Activated CD4-positive, alpha-beta T cell treated with anti-CD3 and anti-CD28 coated beads, Interleukin-2, amount 50 U/mL, for 4 hours (primary cell): Measurements from ENCODE around the gene DUSP16.

Experiments used
- DNase-seq, 2 experiments: peaks; one replicate each; pipeline ENCODE4 v3.0.0-alpha.2; 2020

DUSP16 gene

GRCh38 chr12:12466157-12466556 is 96.5 kb downstream of the DUSP16 start:
- DNase-seq = peak; percentile 50 to 56

GRCh38 chr12:12465522-12465921 is 97.1 kb downstream of the DUSP16 start:
- no peak for DNase-seq

GRCh38 chr12:12461923-12462315 is 100.7 kb downstream of the DUSP16 start:
- peak in 1 of 2 experiments; percentile 37 for DNase-seq

- DNase-seq = no peak
These were observed 101.4 kb downstream of the DUSP16 start for GRCh38 chr12:12460935-12461922.

GRCh38 chr12:12456637-12457036 is 106.0 kb downstream of the DUSP16 start:
- DNase-seq = no peak

GRCh38 chr12:12454315-12454714 is 108.3 kb downstream of the DUSP16 start:
- DNase-seq = no peak

- no peak for DNase-seq
These were observed 109.0 kb downstream of the DUSP16 start for GRCh38 chr12:12453635-12454034.

- DNase-seq = no peak
These were observed 110.2 kb downstream of the DUSP16 start for GRCh38 chr12:12452326-12452902.

- no peak for DNase-seq
These were observed 111.6 kb downstream of the DUSP16 start for GRCh38 chr12:12451098-12451497.

- no peak for DNase-seq
These were observed 112.6 kb downstream of the DUSP16 start for GRCh38 chr12:12450043-12450471.

GRCh38 chr12:12449533-12450025 is 113.1 kb downstream of the DUSP16 start:
- no peak for DNase-seq

GRCh38 chr12:12447837-12448236 is 114.8 kb downstream of the DUSP16 start:
- DNase-seq = no peak

GRCh38 chr12:12447236-12447635 is 115.4 kb downstream of the DUSP16 start:
- DNase-seq = no peak

GRCh38 chr12:12446786-12447185 is 115.9 kb downstream of the DUSP16 start:
- DNase-seq = no peak

GRCh38 chr12:12445882-12446181 is 116.8 kb downstream of the DUSP16 start:
- no peak for DNase-seq

GRCh38 chr12:12445165-12445881 is 117.3 kb downstream of the DUSP16 start:
- peak in 1 of 2 experiments; percentile 18 for DNase-seq

GRCh38 chr12:12443431-12443878 is 119.2 kb downstream of the DUSP16 start:
- no peak for DNase-seq

GRCh38 chr12:12442548-12443071 is 120.1 kb downstream of the DUSP16 start:
- no peak for DNase-seq

- DNase-seq = peak in 1 of 2 experiments; percentile 13
These were observed 120.7 kb downstream of the DUSP16 start for GRCh38 chr12:12441843-12442461.

GRCh38 chr12:12441429-12441807 is 121.2 kb downstream of the DUSP16 start:
- DNase-seq = no peak

- no peak for DNase-seq
These were observed 121.8 kb downstream of the DUSP16 start for GRCh38 chr12:12440784-12441428.

- DNase-seq = peak; percentile 56 to 64
These were observed 123.0 kb downstream of the DUSP16 start for GRCh38 chr12:12439636-12440035.
